Sigmoid colon (tissue), 7 donors: ENCODE results near the gene MAP1B. TPM values are rescaled to one million over a fixed set of nuclear protein-coding genes. Genes with fewer than 3 reads are reported as not detected.
A peak's percentile ranks its signal among the peaks of the same experiment; 100 is the strongest.

Experiments
- DNase-seq: peaks from one replicate; pipeline ENCODE4 v3.0.0-alpha.2; 2019
- H3K27ac ChIP-seq, 4 donors: fragments of 200-600 bp; sonication (generic); one replicate each; pipeline ENCODE4 v1.5.1; 2016 to 2019; ENCODE audit warnings: mild to moderate bottlenecking in 1 of 4
- H3K27me3 ChIP-seq, 3 donors: fragments of 200-600 bp; sonication (generic); one replicate each; pipeline ENCODE4 v1.5.1; 2019; ENCODE audit warnings: mild to moderate bottlenecking in 1 of 3
- H3K36me3 ChIP-seq, 4 donors: fragments of 200-600 bp; sonication (generic); one replicate each; pipeline ENCODE4 v1.5.1; 2016 to 2019
- H3K4me1 ChIP-seq, 4 donors: fragments of 200-600 bp; sonication (generic); one replicate each; pipeline ENCODE4 v1.5.1; 2017 to 2019
- H3K4me3 ChIP-seq, 4 donors: fragments of 200-600 bp; sonication (generic); one replicate each; pipeline ENCODE4 v1.5.1; 2017 to 2019; ENCODE audit warnings: mild to moderate bottlenecking in 2 of 4, moderate library complexity in 1 of 4
- H3K9me3 ChIP-seq, 4 donors: fragments of 200-600 bp in 3 of 4; sonication (generic) in 3 of 4; one replicate each; pipeline versions ENCODE4 v1.5.1 to v1.6.1; 2013 to 2019
- CTCF ChIP-seq, 4 experiments: fragments of 450-650 bp in 3 of 4; fragments of 200-600 bp in 1 of 4; IDR thresholded peaks; one replicate each; pipeline ENCODE4 v1.5.1; 2016 to 2019; ENCODE audit warnings: antibody characterized with exemption in 4 of 4, mild to moderate bottlenecking in 3 of 4, moderate library complexity in 2 of 4
- EP300 ChIP-seq, 4 donors: sonication (generic); formaldehyde crosslinking; IDR thresholded peaks; one replicate each; pipeline ENCODE4 v1.6.1; 2017; ENCODE audit warnings: antibody characterized with exemption in 4 of 4
- POLR2A ChIP-seq, 2 donors: fragments of 450-650 bp; IDR thresholded peaks; one replicate each; pipeline ENCODE4 v1.6.1; 2016; ENCODE audit warnings: antibody characterized with exemption in 2 of 2, mild to moderate bottlenecking in 2 of 2, moderate library complexity in 2 of 2
- POLR2AphosphoS5 ChIP-seq, 4 donors: sonication (generic); formaldehyde crosslinking; IDR thresholded peaks; one replicate each; pipeline ENCODE4 v1.6.1; 2017; ENCODE audit warnings: antibody characterized with exemption in 4 of 4
- WGBS, 2 donors: extraction: QIAGEN DNeasy Blood & Tissue Kit; methylation state at CpG; one replicate each; pipeline ENCODE4 v1.1.7; 2013; 5-methylcytosine and 5-hydroxymethylcytosine counted together
- intact Hi-C: fragments of 100-400 bp; cut with DNase I; formaldehyde crosslinking; loops from one replicate; pipeline ENCODE4 v1.15.1; 2023
- polyA plus RNA-seq, 3 donors: library from polyadenylated mRNA; stranded (reverse); fragments of 200-250 nt; gene quantifications; one replicate each; pipeline ENCODE4 v1.2.3, GENCODE V29; 2013
- total RNA-seq, 4 donors: library from RNA; depleted of rRNA; stranded (reverse); fragments of >200 nt; gene quantifications; one replicate each; pipeline ENCODE4 v1.1.0, GENCODE V29; 2016
- donor health status: healthy with polysubstance abuse.
- donor health status: Bipolar disorder and iron deficiency.
- donor health status: healthy.

MAP1B gene
- total and polyA plus RNA-seq, 7 donors = 0.69 to 659 (median 98.6) TPM

DNA sequence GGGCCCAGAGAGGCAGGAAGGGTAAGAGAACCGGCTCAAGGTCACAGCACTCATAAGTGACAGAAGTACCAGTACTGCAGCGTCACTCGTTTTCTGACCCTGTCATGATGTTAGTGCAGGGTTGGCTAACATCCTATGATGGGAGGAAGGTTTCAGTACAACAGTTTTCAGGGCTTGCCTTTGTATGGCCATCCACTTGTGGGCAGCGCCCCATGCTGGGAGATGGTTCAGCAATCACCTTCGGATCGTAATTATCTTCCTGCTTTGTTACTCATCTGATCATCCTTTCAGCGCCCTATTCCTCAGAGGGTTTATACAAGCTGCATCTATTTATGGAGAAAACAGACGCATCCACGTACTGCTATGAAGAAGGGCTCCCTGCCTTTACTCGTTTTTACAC, 2.4 kb downstream of the MAP1B start:
- Histone ChIP-seq H3K9me3 (no peaks in the 10 kb centered on the region), H3K27me3 (no peaks in the 10 kb centered on the region), H3K27ac (peak overlapping the region in 3 of 4 donors; percentile 19 to 87 (median 87)), H3K4me1 (peaks cover 0 to 32% (median 19%) of the 10 kb centered on the region in 4 donors), H3K4me3 (peak overlapping the region in 2 of 4 donors; percentile 76 to 82), H3K36me3 (no peaks in the 10 kb centered on the region)
- no peak for DNase-seq
- TF ChIP-seq EP300 (IDR thresholded peaks at IDR 0.05) (no peak), POLR2AphosphoS5 (IDR thresholded peaks at IDR 0.05) (no peak), POLR2A (IDR thresholded peaks at IDR 0.05) (no peak), CTCF (IDR thresholded peaks at IDR 0.05) (no peak)
- intact Hi-C loops = loop anchor here (5.0 kb wide), 2 partner anchors 138 to 327 kb away; no protein-coding TSS in a partner anchor
- WGBS, 2 donors = 75 to 79% methylated on average over 10 of the region's 10 CpGs

- intact Hi-C loops = no loop called here
- Histone ChIP-seq H3K9me3 (no peaks in the 10 kb centered on the region), H3K4me1 (peaks cover 0 to 32% (median 19%) of the 10 kb centered on the region in 4 donors), H3K36me3 (peaks cover 0 to 2% (median 0%) of the 10 kb centered on the region in 4 donors), H3K27ac (peak overlapping the region; percentile 1 to 87 (median 63)), H3K4me3 (peak overlapping the region in 2 of 4 donors; percentile 1 to 2), H3K27me3 (no peaks in the 10 kb centered on the region)
- 87 to 88% methylated on average over 9 of the region's 9 CpGs for WGBS, 2 donors
- DNase-seq = no peak
- TF ChIP-seq CTCF (IDR thresholded peaks at IDR 0.05) (no peak), POLR2A (IDR thresholded peaks at IDR 0.05) (no peak), POLR2AphosphoS5 (IDR thresholded peaks at IDR 0.05) (no peak), EP300 (IDR thresholded peaks at IDR 0.05) (no peak)
Observed at GRCh38 chr5:72110394-72111013, 3.2 kb downstream of the MAP1B start.

DNA sequence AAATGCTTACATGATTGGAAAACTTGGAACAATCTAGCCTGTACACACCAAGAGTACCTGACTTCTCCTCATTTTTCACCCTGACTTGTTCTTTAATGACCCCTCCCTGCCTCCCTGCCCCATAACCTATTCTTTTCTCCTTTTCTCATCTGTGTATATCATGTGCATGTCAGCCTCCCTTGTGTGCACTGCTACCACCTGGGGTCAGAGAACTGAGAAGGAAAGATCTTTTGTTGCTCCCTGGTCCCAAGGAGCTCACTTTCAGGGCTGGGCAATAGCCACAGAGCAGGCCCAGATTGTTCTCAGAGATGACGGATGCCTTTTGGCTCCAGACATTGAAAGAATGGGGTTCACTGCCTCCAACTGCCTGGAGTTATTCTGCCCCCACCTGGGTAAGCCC, 5.1 kb downstream of the MAP1B start:
- TF ChIP-seq EP300 (IDR thresholded peaks at IDR 0.05) (no peak), POLR2AphosphoS5 (IDR thresholded peaks at IDR 0.05) (no peak), POLR2A (IDR thresholded peaks at IDR 0.05) (no peak), CTCF (IDR thresholded peaks at IDR 0.05) (no peak)
- Histone ChIP-seq H3K9me3 (no peaks in the 10 kb centered on the region), H3K27ac (no peak overlapping the region), H3K36me3 (peaks cover 0 to 19% (median 6%) of the 10 kb centered on the region in 4 donors), H3K4me1 (peaks cover 0 to 25% (median 19%) of the 10 kb centered on the region in 4 donors), H3K27me3 (no peaks in the 10 kb centered on the region), H3K4me3 (no peak overlapping the region)
- intact Hi-C loops = no loop called here
- DNase-seq = no peak
- WGBS, 2 donors = 75 to 90% methylated on average over 1 of the region's 1 CpG

GRCh38 chr5:72114629-72115028, 7.4 kb downstream of the MAP1B start:
- TF ChIP-seq CTCF (IDR thresholded peaks at IDR 0.05) (no peak), POLR2A (IDR thresholded peaks at IDR 0.05) (no peak), EP300 (IDR thresholded peaks at IDR 0.05) (no peak), POLR2AphosphoS5 (IDR thresholded peaks at IDR 0.05) (no peak)
- Histone ChIP-seq H3K27me3 (no peaks in the 10 kb centered on the region), H3K4me3 (no peak overlapping the region), H3K27ac (no peak overlapping the region), H3K4me1 (peaks cover 0 to 18% (median 9%) of the 10 kb centered on the region in 4 donors), H3K9me3 (no peaks in the 10 kb centered on the region), H3K36me3 (peaks cover 0 to 25% (median 7%) of the 10 kb centered on the region in 4 donors)
- 79 to 83% methylated on average over 2 of the region's 2 CpGs for WGBS, 2 donors
- no peak for DNase-seq
- intact Hi-C loops = no loop called here
